Stomach smooth muscle (tissue), 2 donors: ENCODE measurements around the gene PADI6.

Source experiments
- H3K27ac ChIP-seq: one replicate; pipeline ENCODE4 v1.7.0; 2013; ENCODE audit warnings: mild to moderate bottlenecking, low read length, inconsistent platforms
- H3K27me3 ChIP-seq, 2 donors: one replicate each; pipeline ENCODE4 v1.7.0; 2013; ENCODE audit warnings: low read length in 2 of 2; ENCODE audit not compliant: insufficient read depth in 2 of 2, control insufficient read depth in 1 of 2
- H3K36me3 ChIP-seq, 2 donors: one replicate each; pipeline ENCODE4 v1.7.0; 2013; ENCODE audit warnings: low read length in 2 of 2; ENCODE audit not compliant: control insufficient read depth in 2 of 2, insufficient read depth in 2 of 2
- H3K4me1 ChIP-seq: one replicate; pipeline ENCODE4 v1.7.0; 2013; ENCODE audit warnings: low read length; ENCODE audit not compliant: control insufficient read depth, insufficient read depth
- H3K4me3 ChIP-seq, 2 donors: one replicate each; pipeline ENCODE4 v1.7.0; 2013; ENCODE audit warnings: low read length in 2 of 2
- H3K9ac ChIP-seq, 2 donors: one replicate each; pipeline ENCODE4 v1.7.0; 2013; ENCODE audit warnings: low read length in 2 of 2, mild to moderate bottlenecking in 1 of 2
- H3K9me3 ChIP-seq, 2 donors: one replicate each; pipeline ENCODE4 v1.7.0; 2013; ENCODE audit warnings: low read length in 2 of 2; ENCODE audit not compliant: control insufficient read depth in 2 of 2
- donor health status: healthy.
- donor health status: Pancreatic carcinoma.

PADI6 gene

DNA sequence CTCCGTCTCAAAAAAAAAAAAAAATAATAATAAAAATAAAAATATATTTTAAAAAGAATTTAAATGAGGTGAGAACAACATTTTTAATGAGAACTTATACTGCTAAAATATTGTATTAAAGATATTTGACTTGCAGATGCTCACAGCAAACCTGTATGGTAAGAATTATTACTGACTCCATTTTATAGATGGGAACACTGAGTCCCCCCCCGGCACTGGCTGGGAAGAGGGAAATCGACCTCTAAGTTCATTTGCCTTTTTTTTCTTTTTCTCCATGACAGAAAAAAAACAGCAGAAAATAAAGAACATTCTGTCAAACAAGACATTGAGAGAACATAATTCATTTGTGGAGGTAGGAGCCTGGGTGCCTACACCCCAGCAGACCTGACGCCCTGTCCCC is 13.4 kb upstream of the PADI6 start:
- Histone ChIP-seq H3K36me3 (no peaks in the 10 kb centered on the region), H3K4me1 (no peaks in the 10 kb centered on the region), H3K27ac (no peak overlapping the region), H3K4me3 (no peak overlapping the region), H3K9ac (no peak overlapping the region), H3K9me3 (no peaks in the 10 kb centered on the region), H3K27me3 (peaks cover 0 to 8% of the 10 kb centered on the region in 2 donors)

DNA sequence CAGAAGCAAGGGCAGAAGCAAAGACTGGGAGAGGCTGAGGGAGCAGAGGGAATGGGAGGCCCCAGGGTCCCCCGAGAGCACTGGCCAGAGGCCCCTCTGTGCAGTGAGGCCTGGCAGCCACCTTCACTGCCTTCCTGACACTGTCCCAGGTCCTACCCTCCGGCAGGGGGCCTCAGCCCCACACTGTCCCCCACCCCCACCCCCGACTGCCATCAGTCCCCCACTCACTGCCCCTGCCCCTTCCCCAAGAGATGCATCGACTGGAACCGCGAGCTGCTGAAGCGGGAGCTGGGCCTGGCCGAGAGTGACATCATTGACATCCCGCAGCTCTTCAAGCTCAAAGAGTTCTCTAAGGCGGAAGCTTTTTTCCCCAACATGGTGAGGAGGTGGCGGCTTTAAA is 13.0 kb upstream of the PADI6 start:
- no peak overlapping the region for H3K4me3 ChIP-seq
- H3K27me3 ChIP-seq = peaks cover 0 to 9% of the 10 kb centered on the region in 2 donors
- H3K9ac ChIP-seq = no peak overlapping the region
- no peaks in the 10 kb centered on the region for H3K36me3 ChIP-seq
- no peaks in the 10 kb centered on the region for H3K9me3 ChIP-seq
- no peaks in the 10 kb centered on the region for H3K4me1 ChIP-seq
- no peak overlapping the region for H3K27ac ChIP-seq

- no peaks in the 10 kb centered on the region for H3K36me3 ChIP-seq
- H3K9ac ChIP-seq = no peak overlapping the region
- H3K27ac ChIP-seq = no peak overlapping the region
- H3K27me3 ChIP-seq = peaks cover 0 to 10% of the 10 kb centered on the region in 2 donors
- H3K4me1 ChIP-seq = no peaks in the 10 kb centered on the region
- no peak overlapping the region for H3K4me3 ChIP-seq
- peaks cover 0 to 3% of the 10 kb centered on the region in 2 donors for H3K9me3 ChIP-seq
Measured at GRCh38 chr1:17359808-17360207, 12.2 kb upstream of the PADI6 start.

DNA sequence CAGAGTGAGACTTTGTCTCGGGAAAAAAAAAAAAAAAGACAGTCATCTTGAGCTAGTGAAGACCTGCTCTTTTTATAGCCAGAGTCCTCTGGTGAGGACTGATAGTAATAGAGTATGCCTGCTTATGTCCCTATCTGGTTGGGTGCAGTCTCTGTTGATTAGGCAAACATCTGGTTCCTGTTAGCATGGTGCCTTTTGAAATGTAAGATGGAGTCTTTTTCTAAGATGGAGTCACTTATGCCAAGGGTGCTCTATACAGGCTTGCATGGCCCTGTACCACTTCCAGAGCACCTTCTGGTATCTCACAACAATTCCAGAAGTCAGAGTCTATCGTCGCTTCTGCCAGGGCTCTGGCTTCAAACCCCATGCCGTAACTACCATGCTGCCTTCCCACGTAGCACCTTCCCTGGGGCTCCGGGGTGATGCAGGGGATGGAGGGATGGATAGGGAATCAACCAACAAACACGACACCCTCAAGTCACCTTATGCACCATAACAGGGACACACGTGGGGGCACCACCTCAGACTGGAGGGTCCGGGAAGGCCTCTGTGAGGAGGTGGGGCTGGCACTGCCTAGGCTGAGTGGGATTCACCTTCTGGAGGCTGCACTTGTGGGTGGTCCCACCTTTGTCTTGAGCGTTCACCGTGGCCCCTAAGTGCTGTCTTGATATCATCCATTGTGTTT is 11.6 kb upstream of the PADI6 start:
- Histone ChIP-seq H3K36me3 (no peaks in the 10 kb centered on the region), H3K9ac (no peak overlapping the region), H3K4me3 (no peak overlapping the region), H3K4me1 (no peaks in the 10 kb centered on the region), H3K27ac (no peak overlapping the region), H3K27me3 (peaks cover 0 to 10% of the 10 kb centered on the region in 2 donors), H3K9me3 (peaks cover 0 to 3% of the 10 kb centered on the region in 2 donors)

DNA sequence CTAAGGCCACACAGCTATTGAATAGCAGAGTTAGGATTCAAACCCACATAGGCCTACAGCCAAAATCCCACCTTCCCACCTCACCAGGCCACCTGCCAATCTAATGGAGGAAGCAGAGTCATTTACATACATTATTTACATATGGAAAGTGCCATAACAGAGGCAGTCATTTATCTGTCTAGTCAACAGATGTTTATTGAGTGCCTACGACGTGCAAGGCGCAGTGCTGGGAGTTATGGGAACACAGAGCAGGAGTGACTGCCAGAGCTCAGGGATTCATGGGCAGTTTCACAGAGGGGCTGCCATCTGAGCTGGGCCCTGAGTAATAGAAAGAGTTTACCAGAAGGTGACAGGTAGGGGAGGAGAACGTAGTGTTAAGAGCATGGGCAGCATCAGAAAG is 10.3 kb upstream of the PADI6 start:
- H3K9me3 ChIP-seq = peaks cover 0 to 3% of the 10 kb centered on the region in 2 donors
- H3K27ac ChIP-seq = no peak overlapping the region
- no peak overlapping the region for H3K9ac ChIP-seq

DNA sequence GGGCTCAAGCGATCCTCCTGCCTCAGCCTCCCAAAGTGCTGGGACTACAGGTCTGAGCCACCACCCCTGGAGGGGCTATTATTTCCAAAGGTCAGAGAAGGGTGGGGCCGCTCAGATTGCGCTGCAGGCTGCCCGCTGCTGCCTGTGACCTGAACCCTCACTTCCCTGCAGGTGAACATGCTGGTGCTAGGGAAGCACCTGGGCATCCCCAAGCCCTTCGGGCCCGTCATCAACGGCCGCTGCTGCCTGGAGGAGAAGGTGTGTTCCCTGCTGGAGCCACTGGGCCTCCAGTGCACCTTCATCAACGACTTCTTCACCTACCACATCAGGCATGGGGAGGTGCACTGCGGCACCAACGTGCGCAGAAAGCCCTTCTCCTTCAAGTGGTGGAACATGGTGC is 8.6 kb upstream of the PADI6 start:
- Histone ChIP-seq H3K4me3 (no peak overlapping the region), H3K36me3 (no peaks in the 10 kb centered on the region), H3K27me3 (peaks cover 3 to 12% of the 10 kb centered on the region in 2 donors), H3K9ac (no peak overlapping the region), H3K4me1 (no peaks in the 10 kb centered on the region), H3K27ac (no peak overlapping the region), H3K9me3 (peaks cover 0 to 3% of the 10 kb centered on the region in 2 donors)

More for the DNA sequence above, 10.3 kb upstream of the PADI6 start:
- H3K36me3 ChIP-seq = no peaks in the 10 kb centered on the region
- no peak overlapping the region for H3K4me3 ChIP-seq
- no peaks in the 10 kb centered on the region for H3K4me1 ChIP-seq
- H3K27me3 ChIP-seq = peaks cover 0 to 10% of the 10 kb centered on the region in 2 donors

DNA sequence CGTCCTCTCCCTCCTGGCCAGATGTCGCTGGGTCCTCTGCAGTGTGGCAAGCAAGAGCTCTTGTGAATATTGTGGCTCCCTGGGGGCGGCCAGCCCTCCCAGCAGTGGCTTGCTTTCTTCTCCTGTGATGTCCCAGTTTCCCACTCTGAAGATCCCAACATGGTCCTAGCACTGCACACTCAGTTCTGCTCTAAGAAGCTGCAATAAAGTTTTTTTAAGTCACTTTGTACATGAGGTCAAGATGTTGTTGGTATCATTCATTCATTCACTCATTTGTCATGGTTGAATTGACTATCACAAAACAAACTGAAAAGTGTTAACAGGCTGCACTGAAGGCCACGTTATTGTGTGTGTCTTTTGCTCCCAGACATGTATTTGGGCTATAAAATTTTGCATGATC is 8.2 kb upstream of the PADI6 start:
- Histone ChIP-seq H3K27me3 (peaks cover 3 to 12% of the 10 kb centered on the region in 2 donors), H3K9ac (no peak overlapping the region), H3K27ac (no peak overlapping the region), H3K36me3 (no peaks in the 10 kb centered on the region), H3K4me3 (no peak overlapping the region), H3K4me1 (no peaks in the 10 kb centered on the region), H3K9me3 (peaks cover 0 to 3% of the 10 kb centered on the region in 2 donors)

- H3K27me3 ChIP-seq = peaks cover 3 to 16% of the 10 kb centered on the region in 2 donors
Measured at GRCh38 chr1:17365293-17365692, 6.7 kb upstream of the PADI6 start.

DNA sequence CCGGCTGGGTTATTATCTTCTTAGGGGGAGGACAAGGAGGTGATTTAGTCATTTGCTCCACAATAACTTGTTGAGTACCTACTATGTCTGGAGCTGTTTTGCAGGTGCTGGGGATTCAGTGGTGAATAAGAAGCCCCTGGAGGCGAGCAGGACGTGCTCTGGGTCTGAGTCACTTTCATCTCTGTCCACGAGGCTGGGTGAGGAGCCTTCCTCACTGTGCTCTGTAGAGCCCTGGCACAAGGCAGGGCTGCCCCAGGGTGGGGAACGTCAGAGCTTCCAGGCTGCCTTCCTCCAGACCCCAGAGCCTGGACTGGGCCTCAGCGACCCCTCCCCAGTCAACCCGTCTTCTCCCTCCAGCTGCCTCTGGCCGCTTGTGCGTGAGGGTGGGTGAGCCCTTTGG is 2.5 kb upstream of the PADI6 start:
- Histone ChIP-seq H3K4me1 (no peaks in the 10 kb centered on the region), H3K27ac (no peak overlapping the region), H3K4me3 (no peak overlapping the region), H3K9me3 (peaks cover 0 to 2% of the 10 kb centered on the region in 2 donors), H3K36me3 (no peaks in the 10 kb centered on the region), H3K9ac (no peak overlapping the region), H3K27me3 (peaks cover 3 to 9% of the 10 kb centered on the region in 2 donors)

More at GRCh38 chr1:17365293-17365692, 6.7 kb upstream of the PADI6 start:
- Histone ChIP-seq H3K4me3 (no peak overlapping the region), H3K9me3 (peaks cover 0 to 3% of the 10 kb centered on the region in 2 donors), H3K4me1 (no peaks in the 10 kb centered on the region), H3K9ac (no peak overlapping the region), H3K36me3 (no peaks in the 10 kb centered on the region), H3K27ac (no peak overlapping the region)

DNA sequence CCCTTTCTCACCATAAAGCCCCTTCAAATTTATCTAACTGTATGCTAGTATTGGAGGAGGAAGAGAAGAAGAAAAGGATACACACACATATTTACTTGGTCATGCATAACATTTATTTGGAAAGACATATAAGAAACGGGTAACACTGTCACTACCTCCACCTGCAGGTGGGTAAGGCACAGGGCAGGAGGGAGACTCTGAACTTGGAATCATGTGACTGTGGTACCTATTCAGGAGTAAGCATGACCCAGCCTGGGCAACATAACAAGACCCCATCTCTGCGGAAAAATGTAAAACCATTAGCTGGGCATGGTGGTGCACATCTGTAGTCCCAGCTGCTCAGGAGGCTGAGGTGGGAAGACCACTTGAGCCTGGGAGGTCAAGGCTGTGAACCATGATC is 1.4 kb upstream of the PADI6 start:
- no peaks in the 10 kb centered on the region for H3K4me1 ChIP-seq
- no peak overlapping the region for H3K9ac ChIP-seq
- no peak overlapping the region for H3K4me3 ChIP-seq
- peaks cover 3 to 7% of the 10 kb centered on the region in 2 donors for H3K27me3 ChIP-seq
- no peaks in the 10 kb centered on the region for H3K9me3 ChIP-seq
- H3K36me3 ChIP-seq = no peaks in the 10 kb centered on the region
- no peak overlapping the region for H3K27ac ChIP-seq

DNA sequence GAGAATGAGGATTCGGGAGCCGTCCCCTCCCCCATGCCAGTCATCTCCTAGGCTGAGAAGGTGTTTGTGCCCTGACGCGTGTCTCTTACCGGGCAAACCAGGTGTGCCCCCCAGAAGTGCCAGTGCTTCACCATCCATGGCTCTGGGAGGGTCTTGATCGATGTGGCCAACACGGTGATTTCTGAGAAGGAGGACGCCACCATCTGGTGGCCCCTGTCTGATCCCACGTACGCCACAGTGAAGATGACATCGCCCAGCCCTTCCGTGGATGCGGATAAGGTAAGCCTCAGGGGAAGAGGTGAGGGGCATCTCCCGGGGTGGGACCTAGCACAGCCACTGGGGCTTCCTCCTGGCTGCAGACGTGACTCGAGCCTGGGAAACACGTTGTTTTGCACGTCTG is 959 bp downstream of the PADI6 start:
- H3K9ac ChIP-seq = no peak overlapping the region
- H3K27ac ChIP-seq = no peak overlapping the region
- H3K4me3 ChIP-seq = no peak overlapping the region
- peaks cover 4 to 14% of the 10 kb centered on the region in 2 donors for H3K27me3 ChIP-seq
- H3K9me3 ChIP-seq = no peaks in the 10 kb centered on the region
- H3K4me1 ChIP-seq = no peaks in the 10 kb centered on the region
- H3K36me3 ChIP-seq = no peaks in the 10 kb centered on the region
